T-helper 9 cell (primary cell): ENCODE measurements around the gene ATF7.

Experiments used
- DNase-seq: peaks from one replicate; pipeline ENCODE4 v3.0.0-alpha.2; 2020

Gene ATF7

GRCh38 chr12:53516758-53517455 is 109.3 kb downstream of the ATF7 start:
- no peak for DNase-seq

- no peak for DNase-seq
These were observed 110.9 kb downstream of the ATF7 start for GRCh38 chr12:53515291-53515680.

GRCh38 chr12:53514628-53515290 is 111.4 kb downstream of the ATF7 start:
- no peak for DNase-seq

GRCh38 chr12:53513712-53514410 is 112.3 kb downstream of the ATF7 start:
- no peak for DNase-seq

GRCh38 chr12:53510181-53510812 is 115.9 kb downstream of the ATF7 start:
- DNase-seq: no peak

GRCh38 chr12:53508534-53509170 is 117.5 kb downstream of the ATF7 start:
- peak; percentile 77 for DNase-seq

- no peak for DNase-seq
These were observed 118.6 kb downstream of the ATF7 start for GRCh38 chr12:53507603-53507885.

GRCh38 chr12:53506881-53507602 is 119.1 kb downstream of the ATF7 start, which contains the start of gene NPFF:
NPFF (minus strand) TSS chr12:53507484; CDS start chr12:53507474, 10 bp downstream.
- no peak for DNase-seq

GRCh38 chr12:53506450-53506785 is 119.8 kb downstream of the ATF7 start:
- no peak for DNase-seq

GRCh38 chr12:53505555-53506449 is 120.4 kb downstream of the ATF7 start:
- DNase-seq: no peak

GRCh38 chr12:53505086-53505485 is 121.1 kb downstream of the ATF7 start:
- no peak for DNase-seq

- DNase-seq: no peak
These were observed 121.9 kb downstream of the ATF7 start for GRCh38 chr12:53504004-53504920.

GRCh38 chr12:53502983-53503728 is 123.0 kb downstream of the ATF7 start:
- DNase-seq: no peak

- DNase-seq: no peak
These were observed 123.9 kb downstream of the ATF7 start for GRCh38 chr12:53502331-53502730.

- DNase-seq: no peak
These were observed 124.5 kb downstream of the ATF7 start for GRCh38 chr12:53501615-53502181.

- peak; percentile 96 for DNase-seq
These were observed 125.2 kb downstream of the ATF7 start, which contains the start of gene TARBP2 for GRCh38 chr12:53500776-53501614. TARBP2 (plus strand) TSS chr12:53501283; CDS start chr12:53501409, 126 bp downstream.

GRCh38 chr12:53500142-53500775 is 125.9 kb downstream of the ATF7 start:
- DNase-seq: no peak
